K562 (cell line): ENCODE data around the gene SRCAP. TPM values are rescaled to one million over a fixed set of nuclear protein-coding genes. Genes with fewer than 3 reads are reported as not detected.

Source experiments
- ATAC-seq: fragments of 200-7000 bp; cut with Tn5 transposase; 3 replicates; pipeline ENCODE4 v1.9.1; 2020; ENCODE audit warnings: moderate library complexity
- BruUV-seq: library from RNA; stranded (reverse); fragments of 400-500 nt; replicated peaks from 2 replicates; lab custom pipeline; 2021; lab: Mats Ljungman, UMichigan
- CTCF ChIA-PET: fragments of 300-600 bp; formaldehyde crosslinking; extraction: SDS; loops from one replicate; lab custom pipeline; 2021; ENCODE audit warnings: low intra/inter-chr PET ratio; lab: Yijun Ruan, JAX
- POLR2A ChIA-PET: fragments of 300-600, 350-650 bp; sonication (Branson Sonifier 250); formaldehyde crosslinking; extraction: SDS; loops from one replicate; lab custom pipeline; 2021; ENCODE audit warnings: antibody characterized with exemption, inconsistent platforms; lab: Yijun Ruan, JAX
- DNase-seq, 4 experiments: peaks; one replicate each; pipeline versions ENCODE4 v3.0.0 to v3.0.0-alpha.2; 2011 to 2018; ENCODE audit warnings: low spot score in 3 of 4, mixed read lengths in 3 of 4; ENCODE audit errors: extremely low read depth in 1 of 4
- FAIRE-seq: peaks from 2 replicates; lab custom pipeline; 2011; peaks lifted over from hg19 to GRCh38; lab: Jason Lieb, UNC
- H2AFZ ChIP-seq: 2 replicates; pipeline ENCODE4 v1.6.0; 2011; ENCODE audit warnings: low read depth, low read length, control low read depth, inconsistent platforms
- H3K27ac ChIP-seq: fragments of 200-600 bp; 3 replicates; pipeline ENCODE4 v1.8.0; 2011; ENCODE audit warnings: low read depth, mild to moderate bottlenecking, control low read depth, inconsistent platforms, low read length, moderate library complexity, mixed read lengths; ENCODE audit errors: extremely low read depth
- H3K27me3 ChIP-seq, 2 experiments: fragments of 300-600 bp in 1 of 2; 2 replicates in 1 of 2; 3 replicates in 1 of 2; pipeline versions ENCODE4 v1.6.0 to v1.8.0; 2011; ENCODE audit warnings: inconsistent platforms in 2 of 2, low read length in 2 of 2, mild to moderate bottlenecking in 1 of 2, mixed read lengths in 1 of 2, moderate library complexity in 1 of 2; ENCODE audit not compliant: control insufficient read depth in 2 of 2, insufficient read depth in 2 of 2
- H3K36me3 ChIP-seq: fragments of 300-600 bp; 3 replicates; pipeline ENCODE4 v1.8.0; 2011; ENCODE audit warnings: mild to moderate bottlenecking, low read length, inconsistent platforms; ENCODE audit not compliant: control insufficient read depth, insufficient read depth
- H3K4me1 ChIP-seq, 2 experiments: fragments of 200-600 bp in 1 of 2; replicated peaks in 1 of 2; 2 replicates in 1 of 2; 3 replicates in 1 of 2; pipeline versions ENCODE4 v1.5.1 to v1.8.0; 2011; ENCODE audit warnings: inconsistent platforms in 2 of 2, low read length in 2 of 2, mild to moderate bottlenecking in 1 of 2, mixed read lengths in 1 of 2, moderate library complexity in 1 of 2; ENCODE audit not compliant: control insufficient read depth in 2 of 2, insufficient read depth in 2 of 2
- H3K4me2 ChIP-seq: 2 replicates; pipeline ENCODE4 v1.6.1; 2011; ENCODE audit warnings: low read length, control low read depth, inconsistent platforms, mixed read lengths; ENCODE audit not compliant: insufficient read depth
- H3K4me3 ChIP-seq: fragments of 200-600 bp; sonication (generic), shearing (Covaris generic); 2 replicates; pipeline ENCODE4 v1.5.1; 2016; ENCODE audit warnings: control low read depth, inconsistent platforms
- H3K79me2 ChIP-seq: fragments of 200-600 bp; 3 replicates; pipeline ENCODE4 v1.8.0; 2011; ENCODE audit warnings: low read length, inconsistent platforms; ENCODE audit not compliant: control insufficient read depth, insufficient read depth
- H3K9ac ChIP-seq, 2 experiments: 2 replicates each; pipeline versions ENCODE4 v1.6.0 to v1.6.1; 2011; ENCODE audit warnings: low read depth in 2 of 2, low read length in 2 of 2, control low read depth in 1 of 2, inconsistent platforms in 1 of 2, mild to moderate bottlenecking in 1 of 2, mixed read lengths in 1 of 2; ENCODE audit not compliant: insufficient read depth in 1 of 2
- H3K9me1 ChIP-seq: one replicate; pipeline ENCODE4 v1.6.0; 2011; ENCODE audit warnings: inconsistent platforms, mild to moderate bottlenecking, low read length, moderate library complexity; ENCODE audit not compliant: control insufficient read depth, insufficient read depth
- H3K9me3 ChIP-seq: replicated peaks from 2 replicates; pipeline ENCODE4 v1.5.1; 2011; ENCODE audit warnings: low read depth, low read length, inconsistent platforms; ENCODE audit not compliant: control insufficient read depth, insufficient read depth
- H4K20me1 ChIP-seq: replicated peaks from 2 replicates; pipeline ENCODE4 v1.6.1; 2011; ENCODE audit warnings: low read length, inconsistent platforms, mixed read lengths; ENCODE audit not compliant: control insufficient read depth, insufficient read depth
- CHD1 ChIP-seq: fragments of 200-600 bp; sonication (generic); IDR thresholded peaks from one replicate; pipeline ENCODE4 v1.6.1; 2012; ENCODE audit warnings: mild to moderate bottlenecking, moderate library complexity, low read length, inconsistent platforms
- ETV1 ChIP-seq: fragments of 450-650 bp; conservative IDR thresholded peaks from 2 replicates; pipeline ENCODE4 v1.6.1; 2016; ENCODE audit warnings: missing genetic modification characterization, control low read depth, low read depth, missing compliant biosample characterization
- FOXA3 ChIP-seq, 2 experiments: fragments of 450-650 bp in 1 of 2; sonication (generic) in 1 of 2; formaldehyde crosslinking; IDR thresholded peaks in 1 of 2; conservative IDR thresholded peaks in 1 of 2; 2 replicates each; pipeline versions ENCODE4 v1.4.0 to v1.8.0; 2020 to 2022; ENCODE audit warnings: mild to moderate bottlenecking in 2 of 2, missing genetic modification reagents in 1 of 2
- FOXP4 ChIP-seq: sonication (generic); formaldehyde crosslinking; IDR thresholded peaks from 2 replicates; pipeline ENCODE4 v1.8.0; 2022; ENCODE audit warnings: mild to moderate bottlenecking, missing genetic modification reagents, borderline replicate concordance
- HIVEP1 ChIP-seq: fragments of 250-450 bp; sonication (Bioruptor Pico); IDR thresholded peaks from 2 replicates; pipeline ENCODE4 v1.4.0; 2020; ENCODE audit warnings: mild to moderate bottlenecking
- HNRNPUL1 ChIP-seq: fragments of 200-400 bp; formaldehyde crosslinking; IDR thresholded peaks from 2 replicates; pipeline ENCODE4 v1.6.1; 2017; ENCODE audit warnings: low read length
- KAT8 ChIP-seq: fragments of 450-650 bp; IDR thresholded peaks from 2 replicates; pipeline ENCODE4 v1.6.1; 2016; ENCODE audit warnings: low read depth, mild to moderate bottlenecking
- RHOXF2B ChIP-seq: fragments of 250-450 bp; sonication (Bioruptor Pico); conservative IDR thresholded peaks from 2 replicates; pipeline ENCODE4 v1.5.1; 2021
- SMARCC2 ChIP-seq: fragments of 450-650 bp; IDR thresholded peaks from 2 replicates; pipeline ENCODE4 v1.6.1; 2017; ENCODE audit warnings: antibody characterized with exemption, moderate library complexity, mild to moderate bottlenecking, low read depth
- THRAP3 ChIP-seq: fragments of 450-650 bp; IDR thresholded peaks from 2 replicates; pipeline ENCODE4 v1.6.1; 2016; ENCODE audit warnings: mild to moderate bottlenecking, inconsistent platforms, borderline replicate concordance
- TOE1 ChIP-seq, 2 experiments: fragments of 450-650 bp in 1 of 2; sonication (generic) in 1 of 2; formaldehyde crosslinking in 1 of 2; IDR thresholded peaks; 2 replicates each; pipeline versions ENCODE4 v1.7.1 to v1.8.0; 2016 to 2022; ENCODE audit warnings: borderline replicate concordance in 2 of 2, mild to moderate bottlenecking in 2 of 2, antibody characterized with exemption in 1 of 2, inconsistent platforms in 1 of 2, low read depth in 1 of 2, missing genetic modification reagents in 1 of 2, moderate library complexity in 1 of 2
- ZNF121 ChIP-seq: sonication (generic); formaldehyde crosslinking; conservative IDR thresholded peaks from 2 replicates; pipeline ENCODE4 v1.8.0; 2022; ENCODE audit warnings: missing genetic modification reagents
- WGBS: fragments of 100-300 bp; shearing (Covaris generic); methylation state at CpG from one replicate; pipeline ENCODE4 v1.1.6; 2016; ENCODE audit warnings: low coverage, mixed read lengths; ENCODE audit not compliant: insufficient coverage; ENCODE audit errors: missing lambda C conversion rate; 5-methylcytosine and 5-hydroxymethylcytosine counted together
- in situ Hi-C: fragments of 300-500 bp; cut with MboI; formaldehyde crosslinking; loops from 4 replicates; pipeline ENCODE4 v1.15.0; 2018; ENCODE audit warnings: inconsistent platforms, mixed read lengths
- intact Hi-C: fragments of 100-400 bp; cut with micrococcal nuclease; formaldehyde crosslinking; loops from 2 replicates; pipeline ENCODE4 v1.14.2; 2022
- polyA plus RNA-seq, 8 experiments: library from polyadenylated mRNA; depleted of rRNA in 4 of 8; stranded (reverse) in 5 of 8; unstranded in 3 of 8; fragments of >200 nt; fragmentation: Nextera tagmentation in 2 of 8; fragmentation: Illumina TruSeq in 1 of 8; extraction: Ambion mirVana in 2 of 8; extraction: Trizol in 1 of 8; gene quantifications; 2 replicates each; pipeline versions ENCODE4 v1.2.1 to v1.2.3, GENCODE V29; 2011 to 2014; ENCODE audit warnings: inconsistent platforms in 1 of 8, missing spikeins in 1 of 8
- total RNA-seq, 7 experiments: library from RNA; depleted of rRNA in 6 of 7; stranded (reverse); fragments of >200 nt in 6 of 7; fragmentation: Illumina TruSeq in 2 of 7; extraction: Trizol in 2 of 7; gene quantifications; 2 replicates each; pipeline versions ENCODE4 v1.2.1 to v1.2.3, GENCODE V29; 2011 to 2021; ENCODE audit warnings: low replicate concordance in 1 of 7

The SRCAP gene
- total and polyA plus RNA-seq, 9 of the 15 experiments (the other 6 are each of a cell fraction or from before 2014, with no cell fraction given), result 0.21 to 62.6 (median 5.8) TPM

GRCh38 chr16:30659507-30660423, 39.2 kb upstream of the SRCAP start (continued):
- TF ChIP-seq CHD1, result peak; percentile 88
- TF ChIP-seq, all 486 proteins: peak for 23

- Histone ChIP-seq H3K9ac (peak overlapping the region; percentile 97), H3K27ac (peak overlapping the region; percentile 99), H3K27me3 (no peaks in the 10 kb centered on the region), H3K9me1 (peaks cover 4% of the 10 kb centered on the region), H3K4me1 (peaks cover 20 to 60% of the 10 kb centered on the region in 2 experiments; a peak in 4 of 5 replicates), H2AFZ (no peak overlapping the region), H3K4me3 (peak overlapping the region; percentile 90), H3K36me3 (peaks cover 68% of the 10 kb centered on the region; the same call in 2 of the 3 replicates), H3K79me2 (peaks cover 48% of the 10 kb centered on the region), H3K4me2 (peak overlapping the region; percentile 89)
- DNase-seq, result peak in 1 of 4 experiments; percentile 9
- ATAC-seq, result no peak
- CTCF ChIA-PET, result no interaction called here
- no peak for FAIRE-seq
- BruUV-seq, result TSS peak; percentile 20
- in situ Hi-C loops, result no loop called here
- WGBS, result 54% methylated on average over 19 of the region's 21 CpGs
- POLR2A ChIA-PET, result interaction anchor here (0.5 to 2.2 kb wide), 6 partner anchors 11 to 543 kb away, joined by 3 to 11 read pairs (median 4); no protein-coding TSS in a partner anchor
- TF ChIP-seq ZNF121 (CRISPR knock-in tag) (no peak), SMARCC2 (no peak), FOXA3 (CRISPR knock-in tag; conservative IDR thresholded peaks at IDR 0.05 in 1 of 2, IDR thresholded peaks at IDR 0.05 in 1 of 2) (no peak), FOXP4 (CRISPR knock-in tag) (no peak), THRAP3 (no peak), ETV1 (tag) (no peak), RHOXF2B (CRISPR knock-in tag) (no peak), KAT8 (no peak), HNRNPUL1 (no peak), HIVEP1 (no peak), TOE1 (IDR thresholded peaks at IDR 0.05; ENCODE audit: borderline replicate concordance) (no peak), TOE1 (CRISPR knock-in tag; IDR thresholded peaks at IDR 0.05; ENCODE audit: borderline replicate concordance, low read depth) (no peak)
- TF ChIP-seq, all 486 proteins: peak for 0
- no peaks in the 10 kb centered on the region for H3K9me3 ChIP-seq
- 0 out of 2 replicates have a peak, but pooled peaks cover 4% of the 10 kb centered on the region for H4K20me1 ChIP-seq
- intact Hi-C loops, result no loop called here
Observed at GRCh38 chr16:30660424-30661261, 38.3 kb upstream of the SRCAP start.
